ENCODE results near the gene GMCL2. TPM values are rescaled to one million over a fixed set of nuclear protein-coding genes. Genes with fewer than 3 reads are reported as not detected.

The GMCL2 gene
- total and polyA plus RNA-seq, 9 of the 15 experiments (the other 6 are each of a cell fraction or from before 2014, with no cell fraction given), result 0.04 TPM; not detected in 8

DNA sequence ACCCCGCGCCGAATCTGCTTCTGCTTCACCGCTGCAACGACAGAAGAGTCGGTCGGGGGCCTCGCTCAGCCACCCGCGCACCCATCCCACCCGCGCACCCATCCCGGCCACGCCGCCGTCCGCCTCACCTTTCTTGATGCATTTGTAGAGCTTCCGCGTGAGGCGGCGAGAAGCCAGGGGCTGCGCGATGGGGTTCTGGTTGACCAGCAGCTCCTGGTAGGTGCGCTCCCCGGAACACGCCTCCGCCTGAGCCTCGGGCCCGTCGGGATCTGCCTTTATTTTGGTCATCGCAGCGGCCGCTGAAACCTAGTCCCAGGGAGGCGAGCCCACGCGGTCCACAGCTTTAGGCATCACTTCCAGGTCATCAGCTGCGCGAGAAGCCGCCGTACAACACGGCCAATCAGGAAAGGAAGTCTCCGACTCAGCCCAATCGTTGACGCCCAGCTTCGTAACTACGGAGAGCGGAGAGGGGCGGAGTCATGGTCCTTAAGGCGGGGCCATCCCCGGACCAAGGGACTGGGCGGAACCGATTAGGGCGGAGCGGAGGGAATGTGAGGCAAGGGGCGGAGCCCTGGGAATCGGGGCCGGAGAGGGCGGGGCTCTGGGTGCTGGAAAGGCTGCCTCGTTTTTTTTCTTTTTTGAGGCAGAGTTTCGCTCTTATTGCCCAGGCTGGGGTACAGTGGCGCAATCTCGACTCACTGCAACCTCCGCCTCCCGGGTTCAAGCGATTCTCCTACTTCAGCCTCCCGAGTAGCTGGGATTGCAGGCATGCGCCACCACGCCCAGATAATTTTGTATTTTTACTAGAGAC is 33.4 kb downstream of the GMCL2 start, which contains the start of gene NHP2 (continued):
- TF ChIP-seq, protein P1, sequence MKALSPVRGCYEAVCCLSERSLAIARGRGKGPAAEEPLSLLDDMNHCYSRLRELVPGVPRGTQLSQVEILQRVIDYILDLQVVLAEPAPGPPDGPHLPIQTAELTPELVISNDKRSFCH (CRISPR knock-in tag; IDR thresholded peaks at IDR 0.05), result no peak
- TF ChIP-seq, protein P1 (tag; IDR thresholded peaks at IDR 0.05), result no peak
- no peak for TF ChIP-seq SAFB2 (IDR thresholded peaks at IDR 0.05; ENCODE audit: borderline replicate concordance, low read depth, low read length, severe bottlenecking)
- TF ChIP-seq, protein P2, sequence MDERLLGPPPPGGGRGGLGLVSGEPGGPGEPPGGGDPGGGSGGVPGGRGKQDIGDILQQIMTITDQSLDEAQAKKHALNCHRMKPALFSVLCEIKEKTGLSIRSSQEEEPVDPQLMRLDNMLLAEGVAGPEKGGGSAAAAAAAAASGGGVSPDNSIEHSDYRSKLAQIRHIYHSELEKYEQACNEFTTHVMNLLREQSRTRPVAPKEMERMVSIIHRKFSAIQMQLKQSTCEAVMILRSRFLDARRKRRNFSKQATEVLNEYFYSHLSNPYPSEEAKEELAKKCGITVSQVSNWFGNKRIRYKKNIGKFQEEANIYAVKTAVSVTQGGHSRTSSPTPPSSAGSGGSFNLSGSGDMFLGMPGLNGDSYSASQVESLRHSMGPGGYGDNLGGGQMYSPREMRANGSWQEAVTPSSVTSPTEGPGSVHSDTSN (CRISPR knock-in tag; IDR thresholded peaks at IDR 0.05; ENCODE audit: low read depth), result no peak
- TF ChIP-seq, protein P2 (tag; conservative IDR thresholded peaks at IDR 0.05; ENCODE audit: low read depth), result no peak
- no peak for TF ChIP-seq SIRT6 (IDR thresholded peaks at IDR 0.05; ENCODE audit: low read depth, low read length)
- TF ChIP-seq TAF15 (IDR thresholded peaks at IDR 0.05; ENCODE audit: low read depth, low read length), result no peak
- TF ChIP-seq IRF2 (CRISPR knock-in tag; IDR thresholded peaks at IDR 0.05), result no peak
- TF ChIP-seq CREM (IDR thresholded peaks at IDR 0.05; ENCODE audit: low read depth), result peak; percentile 98
- no peak for TF ChIP-seq ZNF561 (CRISPR knock-in tag; conservative IDR thresholded peaks at IDR 0.05)
- TF ChIP-seq MED1 (CRISPR knock-in tag; IDR thresholded peaks at IDR 0.05; ENCODE audit: borderline replicate concordance), result no peak
- TF ChIP-seq, protein P3, sequence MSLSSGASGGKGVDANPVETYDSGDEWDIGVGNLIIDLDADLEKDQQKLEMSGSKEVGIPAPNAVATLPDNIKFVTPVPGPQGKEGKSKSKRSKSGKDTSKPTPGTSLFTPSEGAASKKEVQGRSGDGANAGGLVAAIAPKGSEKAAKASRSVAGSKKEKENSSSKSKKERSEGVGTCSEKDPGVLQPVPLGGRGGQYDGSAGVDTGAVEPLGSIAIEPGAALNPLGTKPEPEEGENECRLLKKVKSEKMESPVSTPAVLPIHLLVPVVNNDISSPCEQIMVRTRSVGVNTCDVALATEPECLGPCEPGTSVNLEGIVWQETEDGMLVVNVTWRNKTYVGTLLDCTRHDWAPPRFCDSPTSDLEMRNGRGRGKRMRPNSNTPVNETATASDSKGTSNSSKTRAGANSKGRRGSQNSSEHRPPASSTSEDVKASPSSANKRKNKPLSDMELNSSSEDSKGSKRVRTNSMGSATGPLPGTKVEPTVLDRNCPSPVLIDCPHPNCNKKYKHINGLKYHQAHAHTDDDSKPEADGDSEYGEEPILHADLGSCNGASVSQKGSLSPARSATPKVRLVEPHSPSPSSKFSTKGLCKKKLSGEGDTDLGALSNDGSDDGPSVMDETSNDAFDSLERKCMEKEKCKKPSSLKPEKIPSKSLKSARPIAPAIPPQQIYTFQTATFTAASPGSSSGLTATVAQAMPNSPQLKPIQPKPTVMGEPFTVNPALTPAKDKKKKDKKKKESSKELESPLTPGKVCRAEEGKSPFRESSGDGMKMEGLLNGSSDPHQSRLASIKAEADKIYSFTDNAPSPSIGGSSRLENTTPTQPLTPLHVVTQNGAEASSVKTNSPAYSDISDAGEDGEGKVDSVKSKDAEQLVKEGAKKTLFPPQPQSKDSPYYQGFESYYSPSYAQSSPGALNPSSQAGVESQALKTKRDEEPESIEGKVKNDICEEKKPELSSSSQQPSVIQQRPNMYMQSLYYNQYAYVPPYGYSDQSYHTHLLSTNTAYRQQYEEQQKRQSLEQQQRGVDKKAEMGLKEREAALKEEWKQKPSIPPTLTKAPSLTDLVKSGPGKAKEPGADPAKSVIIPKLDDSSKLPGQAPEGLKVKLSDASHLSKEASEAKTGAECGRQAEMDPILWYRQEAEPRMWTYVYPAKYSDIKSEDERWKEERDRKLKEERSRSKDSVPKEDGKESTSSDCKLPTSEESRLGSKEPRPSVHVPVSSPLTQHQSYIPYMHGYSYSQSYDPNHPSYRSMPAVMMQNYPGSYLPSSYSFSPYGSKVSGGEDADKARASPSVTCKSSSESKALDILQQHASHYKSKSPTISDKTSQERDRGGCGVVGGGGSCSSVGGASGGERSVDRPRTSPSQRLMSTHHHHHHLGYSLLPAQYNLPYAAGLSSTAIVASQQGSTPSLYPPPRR (CRISPR knock-in tag; IDR thresholded peaks at IDR 0.05; ENCODE audit: borderline replicate concordance), result no peak
- TF ChIP-seq GTF2A2 (tag; IDR thresholded peaks at IDR 0.05), result no peak
- TF ChIP-seq KAT2B (IDR thresholded peaks at IDR 0.05; ENCODE audit: low read depth, low read length), result no peak
- TF ChIP-seq RBM25 (IDR thresholded peaks at IDR 0.05; ENCODE audit: low read depth, low read length, severe bottlenecking), result no peak
- TF ChIP-seq ZNF436 (CRISPR knock-in tag; IDR thresholded peaks at IDR 0.05), result no peak
- TF ChIP-seq, protein P4, sequence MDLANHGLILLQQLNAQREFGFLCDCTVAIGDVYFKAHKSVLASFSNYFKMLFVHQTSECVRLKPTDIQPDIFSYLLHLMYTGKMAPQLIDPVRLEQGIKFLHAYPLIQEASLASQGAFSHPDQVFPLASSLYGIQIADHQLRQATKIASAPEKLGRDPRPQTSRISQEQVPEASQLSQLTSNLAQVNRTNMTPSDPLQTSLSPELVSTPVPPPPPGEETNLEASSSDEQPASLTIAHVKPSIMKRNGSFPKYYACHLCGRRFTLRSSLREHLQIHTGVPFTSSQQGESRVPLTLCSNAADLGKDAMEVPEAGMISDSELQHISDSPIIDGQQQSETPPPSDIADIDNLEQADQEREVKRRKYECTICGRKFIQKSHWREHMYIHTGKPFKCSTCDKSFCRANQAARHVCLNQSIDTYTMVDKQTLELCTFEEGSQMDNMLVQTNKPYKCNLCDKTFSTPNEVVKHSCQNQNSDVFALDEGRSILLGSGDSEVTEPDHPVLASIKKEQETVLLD (IDR thresholded peaks at IDR 0.05), result no peak
- peak; percentile 97 for TF ChIP-seq MTA3 (IDR thresholded peaks at IDR 0.05; ENCODE audit: borderline replicate concordance)
- peak; percentile 85 for TF ChIP-seq CXXC5 (CRISPR knock-in tag; IDR thresholded peaks at IDR 0.05)

Data from K562 (cell line).